IPS-11a (cell line): ENCODE measurements around the gene ATP2A1.
"Not testable (repeated sequence)": the region's sequence is repeated elsewhere in the genome, so short reads cannot be mapped to it uniquely, and the experiment has no call there.

Source experiments
- H3K4me3 ChIP-seq: one replicate; pipeline ENCODE4 v1.5.1; 2013; ENCODE audit warnings: low read depth, low read length, control low read depth

Gene ATP2A1

GRCh38 chr16:28858421-28858820, 19.9 kb upstream of the ATP2A1 start:
- no peak overlapping the region for H3K4me3 ChIP-seq

GRCh38 chr16:28859326-28859725, 19.0 kb upstream of the ATP2A1 start:
- H3K4me3 ChIP-seq = no peak overlapping the region

GRCh38 chr16:28863929-28864793, 14.1 kb upstream of the ATP2A1 start:
- H3K4me3 ChIP-seq = peak overlapping the region; percentile 97

GRCh38 chr16:28865001-28865688, 13.1 kb upstream of the ATP2A1 start:
- no peak overlapping the region for H3K4me3 ChIP-seq

GRCh38 chr16:28865722-28866453, 12.4 kb upstream of the ATP2A1 start:
- no peak overlapping the region for H3K4me3 ChIP-seq

GRCh38 chr16:28866454-28866804, 11.9 kb upstream of the ATP2A1 start:
- no peak overlapping the region for H3K4me3 ChIP-seq

GRCh38 chr16:28867241-28867640, 11.0 kb upstream of the ATP2A1 start:
- no peak overlapping the region for H3K4me3 ChIP-seq

GRCh38 chr16:28867646-28868045, 10.6 kb upstream of the ATP2A1 start:
- H3K4me3 ChIP-seq = not testable (repeated sequence)

- no peak overlapping the region for H3K4me3 ChIP-seq
Measured at GRCh38 chr16:28869201-28869600, 9.1 kb upstream of the ATP2A1 start.

GRCh38 chr16:28872952-28873351, 5.3 kb upstream of the ATP2A1 start:
- no peak overlapping the region for H3K4me3 ChIP-seq

GRCh38 chr16:28873543-28874201, 4.6 kb upstream of the ATP2A1 start:
- H3K4me3 ChIP-seq = no peak overlapping the region

- no peak overlapping the region for H3K4me3 ChIP-seq
Measured at GRCh38 chr16:28874406-28874805, 3.9 kb upstream of the ATP2A1 start.

GRCh38 chr16:28875134-28876018, 2.9 kb upstream of the ATP2A1 start:
- H3K4me3 ChIP-seq = no peak overlapping the region

GRCh38 chr16:28876019-28876659, 2.1 kb upstream of the ATP2A1 start:
- H3K4me3 ChIP-seq = no peak overlapping the region

GRCh38 chr16:28876973-28877654, 1.2 kb upstream of the ATP2A1 start:
- H3K4me3 ChIP-seq = no peak overlapping the region

- no peak overlapping the region for H3K4me3 ChIP-seq
Measured at GRCh38 chr16:28877655-28878000, 660 bp upstream of the ATP2A1 start.

GRCh38 chr16:28879261-28879840, 1.1 kb downstream of the ATP2A1 start:
- peak overlapping the region; percentile 56 for H3K4me3 ChIP-seq

- peak overlapping the region; percentile 56 for H3K4me3 ChIP-seq
Measured at GRCh38 chr16:28879841-28880588, 1.7 kb downstream of the ATP2A1 start.
